ENCODE data around the gene SLC10A7.

Gene SLC10A7

GRCh38 chr4:146435962-146436361, 85.8 kb downstream of the SLC10A7 start:
- TF ChIP-seq CTCF (conservative IDR thresholded peaks at IDR 0.05; ENCODE audit: low read depth), result no peak
- no peak overlapping the region for H3K27ac ChIP-seq
- CTCF ChIA-PET, result no interaction called here
- DNase-seq (ENCODE audit: low spot score), result no peak
- POLR2A ChIA-PET (ENCODE audit: low non-redundant PET), result no interaction called here

- no peak for TF ChIP-seq CTCF (conservative IDR thresholded peaks at IDR 0.05; ENCODE audit: low read depth)
- ChIA-PET CTCF (no interaction called here), POLR2A (ENCODE audit: low non-redundant PET) (no interaction called here)
- H3K27ac ChIP-seq, result no peak overlapping the region
- DNase-seq (ENCODE audit: low spot score), result no peak
Observed at GRCh38 chr4:146432065-146432464, 89.7 kb downstream of the SLC10A7 start.

DNA sequence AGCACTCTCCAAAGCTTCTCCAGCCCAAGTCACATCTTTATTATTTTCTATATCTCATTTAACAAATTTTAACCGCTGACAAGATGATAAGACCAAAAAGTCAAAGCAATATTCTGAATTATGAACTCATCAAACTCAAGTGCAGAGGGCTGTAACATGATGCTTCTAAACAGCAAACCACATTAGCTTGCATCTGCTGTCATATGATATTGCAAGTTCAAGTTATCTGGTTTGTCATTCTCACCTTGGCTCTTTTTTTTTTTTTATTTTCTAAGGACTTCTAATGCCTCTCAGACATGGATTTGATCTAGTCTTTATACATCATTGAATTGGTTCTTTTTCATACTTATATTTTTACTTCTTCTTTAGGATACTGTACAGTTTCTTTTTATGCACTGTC, 93.4 kb downstream of the SLC10A7 start:
- ChIA-PET POLR2A (ENCODE audit: low non-redundant PET) (no interaction called here), CTCF (interaction anchor here (0.6 to 0.7 kb wide), 2 partner anchors 624 to 880 kb away, joined by 3 to 7 read pairs; no protein-coding TSS in a partner anchor)
- no peak for TF ChIP-seq CTCF (conservative IDR thresholded peaks at IDR 0.05; ENCODE audit: low read depth)
- H3K27ac ChIP-seq, result no peak overlapping the region
- DNase-seq (ENCODE audit: low spot score), result no peak

DNA sequence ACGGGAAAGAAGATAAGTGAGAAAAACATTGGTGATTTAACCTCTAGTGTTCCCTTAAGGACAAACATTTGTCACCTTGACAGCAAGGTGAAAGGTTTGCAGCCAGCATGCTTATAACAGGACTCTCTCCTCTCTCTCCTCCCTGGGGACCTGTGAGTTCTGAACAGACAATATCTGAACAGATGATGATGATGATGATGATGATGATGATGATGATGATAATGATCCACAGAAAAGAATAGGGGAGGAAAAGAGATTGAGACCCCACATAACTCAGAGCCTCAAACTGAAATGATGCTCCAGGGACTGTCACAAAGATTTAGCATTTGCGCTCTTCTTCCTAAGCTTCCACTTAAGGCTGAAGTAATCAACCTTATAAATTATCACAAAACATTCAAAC, 103.9 kb downstream of the SLC10A7 start:
- DNase-seq (ENCODE audit: low spot score), result no peak
- CTCF ChIA-PET, result no interaction called here
- no peak overlapping the region for H3K27ac ChIP-seq
- TF ChIP-seq CTCF (conservative IDR thresholded peaks at IDR 0.05; ENCODE audit: low read depth), result no peak
- POLR2A ChIA-PET (ENCODE audit: low non-redundant PET), result no interaction called here

GRCh38 chr4:146415829-146416228, 105.9 kb downstream of the SLC10A7 start:
- no peak for TF ChIP-seq CTCF (conservative IDR thresholded peaks at IDR 0.05; ENCODE audit: low read depth)
- no peak for DNase-seq (ENCODE audit: low spot score)
- H3K27ac ChIP-seq, result no peak overlapping the region
- ChIA-PET POLR2A (ENCODE audit: low non-redundant PET) (no interaction called here), CTCF (no interaction called here)

- CTCF ChIA-PET, result no interaction called here
Observed at GRCh38 chr4:146407669-146408084, 114.1 kb downstream of the SLC10A7 start.

More at GRCh38 chr4:146407669-146408084, 114.1 kb downstream of the SLC10A7 start:
- no peak for TF ChIP-seq CTCF (conservative IDR thresholded peaks at IDR 0.05; ENCODE audit: low read depth)
- POLR2A ChIA-PET (ENCODE audit: low non-redundant PET), result no interaction called here
- DNase-seq (ENCODE audit: low spot score), result peak; percentile 1
- H3K27ac ChIP-seq, result no peak overlapping the region
